ENCODE measurements around the gene LRRFIP1. TPM values are rescaled to one million over a fixed set of nuclear protein-coding genes. Genes with fewer than 3 reads are reported as not detected.
A peak's percentile ranks its signal among the peaks of the same experiment; 100 is the strongest.

LRRFIP1 gene
- total RNA-seq, 8 experiments from 2014 or later: 16.3 to 56.1 (median 29.5) TPM

DNA sequence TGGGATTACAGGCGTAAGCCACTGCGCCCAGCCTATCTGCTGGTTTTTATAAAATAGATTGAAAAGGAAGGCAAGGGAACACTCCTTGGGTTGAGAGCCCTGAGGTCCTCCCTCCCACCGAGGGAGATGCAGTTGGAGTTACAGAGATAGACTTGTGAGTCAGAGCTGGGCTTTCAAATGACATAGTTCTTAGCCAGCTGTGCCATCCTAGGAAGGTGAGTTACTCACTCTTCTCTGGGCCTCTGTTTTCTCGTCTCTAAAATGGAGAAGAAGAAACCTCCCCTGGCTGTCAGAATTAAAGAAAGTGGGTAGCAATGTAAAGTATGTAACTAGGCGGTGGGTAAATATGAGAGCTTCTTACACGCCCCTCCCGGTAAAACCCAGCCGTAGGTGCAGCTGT lies 2.4 kb downstream of the LRRFIP1 start:
- Histone ChIP-seq H3K4me3 (no peak overlapping the region), H3K4me1 (replicated peaks in 1 of 2) (peaks cover 9 to 14% of the 10 kb centered on the region in 2 donors), H3K27ac (no peak overlapping the region)
- no peak for ATAC-seq (replicated peaks in 6 of 8)
- 40 to 87% (median 75%) methylated on average over 3 to 7 of the region's 8 CpGs; no CpG with 5 or more reads in 2 of the 10 experiments for WGBS, 10 experiments
- in situ Hi-C loops (cut with MboI; ENCODE audit: low pct_unique_long_range_greater_than_20kb in 2 of 9, low sequenced_read_pairs in 9 of 9, unreplicated experiment in 9 of 9): no loop called here

DNA sequence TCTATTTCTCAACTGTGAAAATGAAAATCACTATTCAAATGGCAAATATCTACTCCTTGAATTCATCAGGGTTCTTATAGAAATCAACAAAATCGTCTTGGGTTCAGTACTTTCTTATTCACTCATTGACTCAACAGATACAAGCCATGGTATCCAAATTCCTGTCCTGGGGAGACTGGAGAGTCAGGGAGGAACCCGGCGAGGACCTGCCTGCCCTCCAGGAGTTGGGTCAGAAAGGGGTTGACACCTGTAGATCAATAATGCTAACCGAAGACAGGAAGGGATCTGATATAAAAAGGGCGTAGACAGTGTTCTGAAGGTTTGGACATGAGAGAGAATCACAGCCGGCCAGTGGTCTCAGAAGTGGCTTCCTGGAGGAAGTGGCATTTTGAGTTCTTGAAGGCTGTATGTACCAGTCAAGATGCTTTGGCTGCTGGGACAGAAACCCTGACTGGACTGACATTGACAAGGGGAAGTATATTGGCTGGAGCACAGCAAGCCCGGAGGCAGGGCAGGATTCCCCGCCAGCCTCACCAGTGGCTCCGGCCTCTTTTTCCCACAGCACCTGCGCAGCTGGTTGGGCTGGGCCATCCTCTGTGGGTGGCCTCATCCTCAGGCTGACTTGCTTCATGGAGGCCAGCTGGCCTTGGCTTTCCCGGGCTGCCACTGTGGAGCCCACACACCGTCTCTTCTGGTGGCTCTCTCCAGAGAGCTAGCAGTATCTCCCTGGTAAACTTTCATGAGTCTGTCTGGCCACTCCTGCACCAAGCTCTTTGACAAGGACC lies 3.0 kb downstream of the LRRFIP1 start:
- WGBS, 10 experiments: 59 to 100% (median 83%) methylated on average over 1 to 8 of the region's 12 CpGs
- Histone ChIP-seq H3K27ac (no peak overlapping the region), H3K4me1 (replicated peaks in 1 of 2) (peaks cover 9 to 14% of the 10 kb centered on the region in 2 donors), H3K4me3 (no peak overlapping the region)
- ATAC-seq (replicated peaks in 6 of 8): no peak
- in situ Hi-C loops (cut with MboI; ENCODE audit: low pct_unique_long_range_greater_than_20kb in 2 of 9, low sequenced_read_pairs in 9 of 9, unreplicated experiment in 9 of 9): no loop called here

DNA sequence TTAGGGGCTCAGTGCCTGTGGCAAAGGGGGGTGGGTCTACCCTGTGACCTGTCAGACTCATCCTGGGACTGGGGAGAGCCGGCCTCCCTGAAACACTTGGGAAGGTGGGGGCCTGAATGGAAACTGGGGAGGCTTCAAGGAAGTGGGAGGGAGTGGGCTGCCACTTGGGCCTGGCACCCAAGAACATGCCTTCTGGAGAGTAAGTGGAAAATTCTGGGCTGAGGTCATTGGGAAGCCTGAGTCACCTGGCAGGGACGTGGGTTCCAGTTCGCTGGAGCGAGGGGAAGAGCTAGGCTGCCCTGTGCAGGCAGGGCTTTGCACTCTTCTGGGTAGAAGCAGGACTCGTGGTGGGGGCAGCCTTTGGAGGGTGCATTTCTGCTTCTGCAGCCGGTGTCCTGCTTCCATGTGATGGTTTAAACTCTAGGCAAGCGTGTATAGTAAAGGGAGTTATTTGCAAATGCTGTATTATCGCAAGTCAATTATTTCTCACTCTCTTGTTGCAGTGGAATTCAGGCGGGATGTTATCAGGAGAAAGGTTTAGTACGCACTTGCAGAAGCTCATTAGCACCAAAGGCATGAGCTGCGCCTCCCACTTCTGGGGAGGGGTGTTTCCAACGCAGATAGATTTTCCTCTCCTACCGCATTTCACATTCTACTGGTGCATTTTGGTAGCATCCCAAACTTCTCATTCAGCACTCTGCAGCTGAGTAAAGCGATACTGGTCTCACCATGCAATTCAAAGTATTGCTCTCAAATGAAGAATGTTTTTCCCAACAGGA lies 3.8 kb downstream of the LRRFIP1 start:
- Histone ChIP-seq H3K27ac (no peak overlapping the region), H3K4me1 (replicated peaks in 1 of 2) (peaks cover 9 to 14% of the 10 kb centered on the region in 2 donors), H3K4me3 (no peak overlapping the region)
- 40 to 100% (median 90%) methylated on average over 1 to 12 of the region's 14 CpGs; no CpG with 5 or more reads in 1 of the 10 experiments for WGBS, 10 experiments
- in situ Hi-C loops (cut with MboI; ENCODE audit: low pct_unique_long_range_greater_than_20kb in 2 of 9, low sequenced_read_pairs in 9 of 9, unreplicated experiment in 9 of 9): no loop called here
- ATAC-seq (replicated peaks in 6 of 8): no peak

DNA sequence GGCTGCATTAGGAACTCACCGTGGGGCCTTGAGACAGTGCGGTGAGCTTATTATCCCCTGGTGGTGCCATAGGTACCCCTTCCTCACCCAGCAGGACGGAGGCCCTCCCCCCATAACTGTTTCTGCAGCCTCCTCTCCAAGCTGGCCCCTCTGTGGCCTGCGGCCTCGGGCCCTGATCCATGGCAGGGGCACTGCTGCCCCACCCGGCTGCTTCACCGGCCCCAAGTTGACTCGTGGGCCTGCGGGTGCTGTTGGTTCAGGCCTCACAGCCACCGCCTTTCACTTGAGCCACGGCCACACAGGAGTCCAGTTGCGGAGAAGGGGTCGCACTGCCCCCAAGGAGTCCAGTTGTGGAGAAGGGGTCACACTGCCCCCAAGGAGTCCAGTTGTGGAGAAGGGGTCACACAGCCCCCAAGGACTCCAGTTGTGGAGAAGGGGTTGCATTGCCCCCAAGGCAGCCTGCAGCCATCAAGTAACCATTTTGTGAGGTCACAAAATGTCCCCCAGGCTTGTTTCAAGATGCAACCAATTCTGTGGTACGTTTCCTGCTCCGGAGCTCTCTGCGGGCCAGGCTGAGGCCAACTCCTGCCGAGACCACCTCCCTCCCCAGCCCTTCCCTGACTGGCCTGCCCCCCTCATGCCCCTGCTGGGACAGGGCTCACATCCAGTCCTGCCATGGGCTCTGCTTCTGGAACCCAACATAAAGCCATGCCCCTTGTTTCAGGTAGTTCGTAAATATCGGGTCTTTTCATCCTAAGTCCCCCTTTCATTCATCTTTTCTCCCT lies 4.6 kb downstream of the LRRFIP1 start:
- peaks cover 9% of the 10 kb centered on the region in 2 donors for H3K4me1 ChIP-seq (replicated peaks in 1 of 2)
- ATAC-seq (replicated peaks in 6 of 8): no peak
- WGBS, 10 experiments: 10 to 100% (median 83%) methylated on average over 1 to 15 of the region's 19 CpGs; no CpG with 5 or more reads in 3 of the 10 experiments
- H3K4me3 ChIP-seq: no peak overlapping the region
- no peak overlapping the region for H3K27ac ChIP-seq
- in situ Hi-C loops (cut with MboI; ENCODE audit: low pct_unique_long_range_greater_than_20kb in 2 of 9, low sequenced_read_pairs in 9 of 9, unreplicated experiment in 9 of 9): no loop called here

DNA sequence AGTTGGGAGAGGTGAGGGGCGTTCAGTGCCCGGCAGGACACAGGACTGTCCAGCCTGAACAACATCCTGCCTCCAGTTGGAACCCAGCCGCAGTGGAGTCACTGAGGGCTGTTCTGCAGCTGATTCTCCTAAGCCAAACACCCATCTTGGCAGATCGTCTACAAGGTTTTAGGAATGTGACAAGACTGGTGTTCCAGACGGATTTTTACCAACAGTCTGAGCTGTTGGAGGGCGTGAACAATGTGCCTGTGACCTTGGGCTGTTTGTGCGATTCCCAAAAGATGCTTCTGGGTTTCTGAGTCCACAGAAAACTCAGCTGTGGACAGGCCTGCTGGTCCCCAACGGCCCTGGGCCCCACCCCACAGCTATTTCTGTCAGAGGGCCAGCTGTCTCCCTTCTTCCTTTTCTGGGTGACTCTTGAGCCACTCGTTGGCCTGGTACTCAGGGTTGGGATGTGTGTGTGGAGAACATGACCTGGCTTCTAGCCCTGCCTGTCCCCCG lies 5.7 kb downstream of the LRRFIP1 start:
- Histone ChIP-seq H3K4me3 (no peak overlapping the region), H3K4me1 (replicated peaks in 1 of 2) (peaks cover 8 to 9% of the 10 kb centered on the region in 2 donors), H3K27ac (no peak overlapping the region)
- WGBS, 10 experiments: 60 to 100% (median 94%) methylated on average over 1 to 6 of the region's 10 CpGs; no CpG with 5 or more reads in 5 of the 10 experiments
- ATAC-seq (replicated peaks in 6 of 8): no peak
- in situ Hi-C loops (cut with MboI; ENCODE audit: low pct_unique_long_range_greater_than_20kb in 2 of 9, low sequenced_read_pairs in 9 of 9, unreplicated experiment in 9 of 9): no loop called here

DNA sequence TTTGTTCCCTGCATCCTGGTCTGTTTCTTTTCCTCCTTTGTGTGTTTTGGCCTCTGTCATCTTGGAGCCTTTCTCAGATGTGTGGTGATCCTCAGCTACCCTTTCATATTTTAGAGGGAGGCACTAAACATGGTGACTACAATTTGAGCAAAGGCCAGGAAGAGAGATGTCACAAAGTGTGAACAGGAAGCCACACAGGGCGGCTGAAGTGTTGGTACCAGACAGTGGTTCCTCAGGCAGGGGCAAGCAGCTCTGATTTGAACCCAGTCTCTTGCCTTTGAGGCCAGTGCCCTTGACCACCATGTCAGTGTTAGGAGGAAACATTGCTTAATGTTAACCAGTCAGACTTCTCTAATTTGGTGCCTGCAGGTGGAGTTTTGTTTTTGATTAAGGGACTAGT lies 9.2 kb downstream of the LRRFIP1 start:
- WGBS, 10 experiments: 100% methylated on average over 1 of the region's 1 CpG; no CpG with 5 or more reads in 6 of the 10 experiments
- ATAC-seq (replicated peaks in 6 of 8): no peak
- Histone ChIP-seq H3K4me3 (no peak overlapping the region), H3K4me1 (replicated peaks in 1 of 2) (no peaks in the 10 kb centered on the region), H3K27ac (no peak overlapping the region)
- in situ Hi-C loops (cut with MboI; ENCODE audit: low pct_unique_long_range_greater_than_20kb in 2 of 9, low sequenced_read_pairs in 9 of 9, unreplicated experiment in 9 of 9): no loop called here

DNA sequence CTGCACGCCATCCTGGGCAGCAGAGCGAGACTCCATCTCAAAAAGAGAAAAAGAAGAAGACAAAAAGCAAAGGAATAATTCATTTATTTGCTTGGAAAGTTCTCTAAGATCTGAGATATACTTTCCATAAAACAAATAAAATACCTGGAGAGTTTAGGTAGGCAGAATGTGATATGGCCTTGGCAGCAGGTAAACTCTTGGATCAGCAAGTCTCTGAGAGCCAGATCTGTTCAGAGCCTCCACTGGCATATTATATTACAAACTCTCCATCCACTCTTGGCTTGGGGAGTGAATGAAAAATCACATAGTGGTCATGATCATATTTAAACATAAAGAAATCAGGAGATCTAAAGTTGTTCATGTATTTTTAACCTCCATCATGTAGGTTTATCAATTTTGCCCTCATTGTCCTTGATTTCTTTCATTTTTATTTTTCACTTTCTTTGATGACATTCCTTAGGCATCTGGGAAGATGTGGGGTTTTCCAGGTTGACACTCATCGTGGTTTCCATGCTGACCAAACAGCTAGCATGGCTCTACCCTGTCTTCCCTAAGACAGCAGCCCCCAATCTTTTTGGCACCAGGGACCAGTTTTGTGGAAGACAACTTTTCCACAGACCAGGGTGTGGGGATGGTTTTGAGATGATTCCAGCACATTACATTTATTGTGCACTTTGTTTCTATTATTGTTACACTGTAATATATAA lies 10.2 kb downstream of the LRRFIP1 start:
- ATAC-seq (replicated peaks in 6 of 8): no peak
- in situ Hi-C loops (cut with MboI; ENCODE audit: low pct_unique_long_range_greater_than_20kb in 2 of 9, low sequenced_read_pairs in 9 of 9, unreplicated experiment in 9 of 9): no loop called here
- no peak overlapping the region for H3K4me3 ChIP-seq
- no peaks in the 10 kb centered on the region for H3K4me1 ChIP-seq (replicated peaks in 1 of 2)
- no peak overlapping the region for H3K27ac ChIP-seq
- 0 to 100% (median 84%) methylated on average over 1 to 3 of the region's 3 CpGs; no CpG with 5 or more reads in 2 of the 10 experiments for WGBS, 10 experiments

DNA sequence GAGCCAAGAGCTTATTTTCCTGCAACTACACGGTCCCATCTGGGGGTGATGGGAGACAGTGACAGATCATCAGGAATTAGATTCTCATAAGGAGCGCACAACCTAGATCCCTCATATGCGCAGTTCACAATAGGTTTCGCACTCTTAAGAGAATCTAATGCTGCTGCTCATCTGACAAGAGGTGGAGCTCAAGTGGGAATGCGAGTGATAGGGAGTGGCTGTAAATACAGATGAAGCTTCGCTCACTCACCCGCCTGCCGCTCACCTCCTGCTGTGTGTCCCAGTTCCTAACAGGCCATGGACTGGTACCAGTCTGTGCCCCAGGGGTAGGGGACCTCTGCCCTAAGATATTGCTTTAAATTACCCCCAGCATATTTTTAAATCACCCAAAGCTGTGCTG lies 10.8 kb downstream of the LRRFIP1 start:
- ATAC-seq (replicated peaks in 6 of 8): peak in 2 of 8 experiments; percentile 46 to 66
- Histone ChIP-seq H3K27ac (no peak overlapping the region), H3K4me1 (replicated peaks in 1 of 2) (no peaks in the 10 kb centered on the region), H3K4me3 (no peak overlapping the region)
- in situ Hi-C loops (cut with MboI; ENCODE audit: low pct_unique_long_range_greater_than_20kb in 2 of 9, low sequenced_read_pairs in 9 of 9, unreplicated experiment in 9 of 9): no loop called here
- 53 to 97% (median 73%) methylated on average over 1 to 4 of the region's 8 CpGs; no CpG with 5 or more reads in 4 of the 10 experiments for WGBS, 10 experiments

DNA sequence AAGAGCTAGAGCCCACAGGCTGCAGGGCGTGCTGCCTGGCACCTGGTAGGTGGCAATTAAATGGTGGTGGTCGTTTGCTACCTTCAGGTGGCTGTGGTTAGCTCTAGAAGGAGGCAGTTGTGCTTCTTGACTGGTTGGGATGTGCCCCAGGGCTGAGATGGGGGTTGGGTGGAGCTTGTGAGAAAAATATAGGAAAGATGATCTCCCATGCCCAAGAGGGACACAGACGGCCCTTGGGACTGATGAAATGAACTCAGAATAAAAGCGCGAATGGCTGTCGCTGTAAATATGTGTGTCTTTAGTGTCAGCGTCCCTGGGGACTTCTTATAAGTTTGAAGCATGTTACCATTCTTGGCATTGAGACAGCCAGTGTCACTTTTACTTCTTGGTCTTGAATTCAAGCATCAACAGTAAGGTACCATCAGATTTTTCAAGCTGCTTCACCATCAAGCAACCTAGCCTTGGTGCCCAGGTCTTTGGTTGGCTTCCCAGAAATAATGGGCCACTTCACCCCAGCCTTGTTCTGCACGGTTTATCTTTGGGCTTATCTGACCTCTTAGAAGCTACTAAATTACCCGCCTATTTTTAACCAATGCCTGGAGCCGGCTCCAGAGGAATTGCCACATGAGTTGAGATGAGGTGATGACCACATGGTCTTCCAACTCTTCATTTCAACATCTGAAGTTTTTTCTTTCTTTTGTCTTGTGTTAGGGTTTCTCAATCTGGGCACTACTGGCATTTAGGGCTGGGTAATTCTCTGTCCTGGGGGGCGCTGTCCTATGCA lies 11.9 kb downstream of the LRRFIP1 start:
- ATAC-seq (replicated peaks in 6 of 8): no peak
- no peak overlapping the region for H3K4me3 ChIP-seq
- WGBS, 10 experiments: 65 to 100% (median 81%) methylated on average over 1 to 8 of the region's 11 CpGs; no CpG with 5 or more reads in 1 of the 10 experiments
- in situ Hi-C loops (cut with MboI; ENCODE audit: low pct_unique_long_range_greater_than_20kb in 2 of 9, low sequenced_read_pairs in 9 of 9, unreplicated experiment in 9 of 9): no loop called here
- no peaks in the 10 kb centered on the region for H3K4me1 ChIP-seq (replicated peaks in 1 of 2)
- no peak overlapping the region for H3K27ac ChIP-seq

DNA sequence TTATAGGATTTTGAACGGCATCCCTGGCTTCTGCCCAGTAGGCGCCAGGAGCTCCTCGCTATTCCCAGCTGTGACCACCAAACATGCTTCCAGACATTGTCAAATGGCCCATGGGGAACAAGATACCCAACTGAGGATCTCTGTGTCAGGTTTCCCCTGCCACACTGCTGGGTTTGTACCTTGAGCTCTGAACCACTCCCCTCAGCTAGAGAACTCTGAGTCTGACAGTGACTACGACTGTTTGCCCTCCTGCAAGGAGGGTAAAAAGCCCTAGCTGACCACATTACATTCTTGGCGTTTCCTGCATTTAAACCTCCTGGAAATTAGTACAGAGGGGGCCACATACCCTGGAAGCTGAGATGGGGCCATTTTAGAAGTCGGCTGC lies 12.4 kb downstream of the LRRFIP1 start:
- in situ Hi-C loops (cut with MboI; ENCODE audit: low pct_unique_long_range_greater_than_20kb in 2 of 9, low sequenced_read_pairs in 9 of 9, unreplicated experiment in 9 of 9): no loop called here
- no peak for ATAC-seq (replicated peaks in 6 of 8)
- Histone ChIP-seq H3K27ac (no peak overlapping the region), H3K4me1 (replicated peaks in 1 of 2) (no peaks in the 10 kb centered on the region), H3K4me3 (no peak overlapping the region)
- 0 to 100% (median 84%) methylated on average over 1 to 5 of the region's 6 CpGs; no CpG with 5 or more reads in 2 of the 10 experiments for WGBS, 10 experiments

DNA sequence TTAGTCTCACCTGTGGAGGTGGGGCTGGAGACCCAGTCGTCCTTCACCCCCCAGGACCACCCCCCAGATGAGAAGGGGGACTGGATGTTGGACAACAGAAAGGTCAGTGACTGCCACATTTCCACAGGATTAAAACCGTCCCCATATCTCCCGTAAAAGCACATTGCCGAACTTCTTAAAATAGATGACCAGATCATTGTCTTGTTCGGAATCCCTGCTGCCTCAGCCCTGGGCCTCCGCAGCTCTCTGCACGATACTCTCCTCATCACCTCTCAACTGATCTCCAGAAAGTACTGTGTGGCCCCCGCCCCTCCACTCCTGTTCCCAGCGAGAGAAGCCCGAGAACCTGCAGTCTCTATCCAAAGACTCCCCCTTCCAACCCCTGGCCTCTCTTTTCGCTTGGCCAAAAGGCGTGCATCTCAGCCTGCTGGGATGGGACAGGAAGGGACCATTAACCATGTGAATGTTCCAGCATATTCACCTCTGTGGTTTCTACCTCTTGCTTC lies 13.2 kb downstream of the LRRFIP1 start:
- WGBS, 10 experiments: 77 to 98% (median 88%) methylated on average over 2 to 10 of the region's 12 CpGs; no CpG with 5 or more reads in 3 of the 10 experiments
- ATAC-seq (replicated peaks in 6 of 8): no peak
- in situ Hi-C loops (cut with MboI; ENCODE audit: low pct_unique_long_range_greater_than_20kb in 2 of 9, low sequenced_read_pairs in 9 of 9, unreplicated experiment in 9 of 9): no loop called here

More for the DNA sequence above, 13.2 kb downstream of the LRRFIP1 start:
- Histone ChIP-seq H3K27ac (no peak overlapping the region), H3K4me3 (no peak overlapping the region), H3K4me1 (replicated peaks in 1 of 2) (no peaks in the 10 kb centered on the region)
